Measurements from ENCODE around the gene CCDC192.

CCDC192 gene

DNA sequence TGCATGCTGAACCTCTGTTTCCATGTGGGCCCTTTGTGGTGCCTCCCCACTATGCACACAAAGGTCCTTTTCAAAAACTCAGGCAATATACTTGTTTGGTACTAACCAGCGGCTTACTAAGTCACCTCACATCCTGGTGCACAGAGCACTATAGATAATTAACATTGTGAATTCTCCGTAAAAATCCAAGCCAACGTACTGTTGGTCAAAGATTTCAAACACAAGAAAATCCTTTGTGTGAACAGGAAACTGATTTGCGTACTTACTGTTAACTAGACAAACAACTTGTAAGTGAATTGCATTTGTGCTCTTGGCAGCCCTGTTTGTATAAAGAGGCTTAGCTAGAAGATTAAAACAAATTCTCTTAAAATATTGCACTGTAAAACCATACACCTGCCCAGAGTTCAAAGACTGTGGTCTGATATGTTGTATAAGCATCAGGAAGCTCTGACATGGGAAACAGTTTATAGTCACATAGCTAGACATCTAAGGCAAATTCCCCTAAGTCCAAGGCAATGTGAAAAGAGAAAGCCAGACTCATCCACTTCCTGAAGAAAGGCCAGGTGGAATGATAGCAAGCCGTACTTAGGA is 255.3 kb downstream of the CCDC192 start:
- DNase-seq (ENCODE audit: low read depth): no peak

DNA sequence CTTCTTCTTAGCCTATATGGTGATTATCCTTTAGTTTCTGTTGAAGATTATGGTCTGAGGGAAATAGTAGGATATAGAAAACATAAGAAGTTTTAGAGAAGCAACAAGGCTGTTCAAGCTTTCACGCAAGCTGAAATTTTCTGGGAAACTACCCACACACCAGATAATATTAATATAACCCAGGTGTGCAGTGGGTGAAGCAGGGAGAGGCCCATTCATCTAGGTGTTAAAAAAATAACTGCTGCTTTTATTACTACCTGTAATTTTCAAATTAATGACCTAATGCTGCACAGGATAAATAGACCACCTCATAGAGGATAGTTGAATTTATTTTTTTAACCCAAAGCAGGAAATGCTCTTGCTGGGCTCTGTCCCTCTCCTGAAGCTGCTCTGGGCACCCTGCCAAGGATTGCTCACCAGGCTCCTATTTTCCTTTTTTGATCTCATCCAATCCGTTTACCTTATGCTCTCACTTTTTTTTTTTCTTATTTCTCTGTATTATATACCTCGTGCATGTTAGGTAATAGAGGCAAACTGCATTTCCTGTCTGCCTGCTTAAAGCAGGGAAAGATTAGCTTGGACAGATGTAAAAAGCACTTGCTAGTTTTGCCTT is 256.1 kb downstream of the CCDC192 start:
- no peak for DNase-seq (ENCODE audit: low read depth)

GRCh38 chr5:127960270-127960691 is 257.1 kb downstream of the CCDC192 start:
- no peak for DNase-seq (ENCODE audit: low read depth)

GRCh38 chr5:127961006-127961762 is 258.0 kb downstream of the CCDC192 start:
- no peak for DNase-seq (ENCODE audit: low read depth)

DNA sequence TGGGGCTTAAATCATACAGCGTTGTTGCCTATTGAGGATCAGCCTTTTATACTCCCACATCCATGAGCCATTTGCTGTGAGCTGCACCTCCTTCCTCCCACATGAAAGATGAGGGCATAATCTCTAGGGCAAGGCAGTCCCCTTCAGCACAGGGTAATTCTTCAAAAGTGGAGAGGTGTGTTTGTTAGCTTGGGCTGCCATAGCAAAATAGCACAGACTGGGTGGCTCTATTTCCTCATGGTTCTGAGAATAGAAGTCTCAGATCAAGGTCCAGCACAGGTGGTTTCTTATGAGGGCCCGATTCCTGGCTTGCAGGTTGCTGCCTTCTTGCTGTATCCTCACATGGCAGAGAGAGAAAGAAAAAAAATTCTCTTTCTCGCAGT is 258.6 kb downstream of the CCDC192 start:
- DNase-seq (ENCODE audit: low read depth): no peak

DNA sequence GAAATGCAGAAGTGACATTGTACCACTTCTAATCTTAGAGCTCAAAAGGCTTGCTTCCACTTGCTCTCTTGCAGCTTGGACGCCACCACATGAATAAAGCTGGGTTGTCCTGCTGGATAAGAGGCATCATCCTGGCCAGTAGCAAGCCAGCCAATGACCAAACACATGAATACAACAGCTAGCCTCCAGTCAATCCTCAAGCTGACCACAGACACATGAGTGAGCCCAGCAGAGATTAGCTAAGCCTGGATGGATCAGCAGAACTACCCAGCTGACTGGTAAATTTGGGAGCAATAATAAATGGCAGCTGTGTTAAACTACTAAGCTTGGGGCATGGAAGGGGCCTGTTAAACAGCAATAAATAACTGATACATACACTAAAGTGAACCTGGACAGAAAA is 259.3 kb downstream of the CCDC192 start:
- no peak for DNase-seq (ENCODE audit: low read depth)

DNA sequence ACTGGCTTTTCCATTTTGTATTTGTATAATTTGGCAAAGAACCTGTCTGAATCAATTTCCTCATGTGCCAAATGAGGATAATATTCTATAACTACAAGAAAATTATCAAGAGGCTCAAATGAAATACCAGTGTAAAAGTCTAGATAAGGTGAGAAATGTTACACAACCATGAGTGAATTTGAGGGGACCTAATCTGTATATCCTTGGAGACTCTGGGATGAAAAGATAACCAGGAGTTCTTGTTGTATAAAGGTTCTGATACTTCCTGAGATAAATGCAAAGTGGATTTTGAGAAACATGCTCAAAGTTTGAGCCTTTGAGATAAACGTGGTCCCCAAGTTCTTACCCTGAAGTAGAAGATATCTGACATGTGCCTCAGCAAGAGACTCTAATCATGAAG is 260.0 kb downstream of the CCDC192 start:
- DNase-seq (ENCODE audit: low read depth): no peak

DNA sequence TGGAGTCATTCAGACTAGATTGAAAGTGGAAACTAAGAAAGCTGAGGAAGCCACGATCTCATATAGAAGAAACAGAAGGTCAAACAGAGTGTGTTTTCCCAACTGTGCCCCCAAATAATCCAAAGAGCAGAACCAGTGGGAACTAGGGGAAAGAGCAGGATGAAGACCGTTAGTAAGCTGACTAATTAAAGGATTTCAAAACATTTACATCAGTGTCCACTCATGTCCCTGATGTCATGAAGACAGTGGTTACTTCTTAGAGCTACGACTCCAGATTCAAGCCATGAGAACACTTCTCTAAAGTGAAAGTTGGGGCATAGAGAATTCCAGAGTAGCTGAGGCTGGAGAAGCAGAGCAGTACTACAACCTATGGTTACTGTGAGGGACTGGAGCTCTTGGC is 260.7 kb downstream of the CCDC192 start:
- no peak for DNase-seq (ENCODE audit: low read depth)

- no peak for DNase-seq (ENCODE audit: low read depth)
Observed at GRCh38 chr5:127967323-127967982, 264.3 kb downstream of the CCDC192 start.

DNA sequence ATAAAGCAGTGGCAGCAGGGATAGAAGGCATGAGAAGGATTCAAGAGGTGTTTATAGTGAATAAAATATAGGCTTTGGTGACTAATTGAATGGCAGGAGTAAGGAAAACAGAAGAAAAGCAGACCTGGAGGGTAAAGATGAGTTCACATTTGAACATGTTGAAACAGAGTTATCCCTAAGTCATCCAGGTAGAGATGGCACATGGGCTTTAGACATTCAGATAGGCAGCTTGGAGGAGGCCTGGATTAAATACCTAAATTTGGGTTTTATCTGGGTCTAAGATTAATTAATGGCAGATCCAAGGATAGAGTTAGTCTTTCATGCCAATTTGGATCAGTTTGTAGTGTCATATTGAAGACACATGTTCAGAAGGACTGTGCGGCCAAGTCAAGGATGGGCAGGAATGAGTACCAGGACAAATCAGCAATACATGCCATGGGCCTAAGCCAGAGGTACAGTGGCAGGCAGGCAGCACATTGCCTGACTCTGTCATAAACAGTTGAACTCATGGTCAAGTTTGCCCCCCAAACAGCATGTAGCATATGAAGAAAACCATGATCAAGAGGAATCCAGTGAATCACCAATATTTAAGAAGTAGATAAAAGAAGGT is 264.9 kb downstream of the CCDC192 start:
- no peak for DNase-seq (ENCODE audit: low read depth)

- DNase-seq (ENCODE audit: low read depth): no peak
Observed at GRCh38 chr5:127969002-127969401, 265.8 kb downstream of the CCDC192 start.

GRCh38 chr5:127969651-127970050 is 266.5 kb downstream of the CCDC192 start:
- DNase-seq (ENCODE audit: low read depth): no peak

GRCh38 chr5:127970081-127970480 is 266.9 kb downstream of the CCDC192 start:
- no peak for DNase-seq (ENCODE audit: low read depth)

DNA sequence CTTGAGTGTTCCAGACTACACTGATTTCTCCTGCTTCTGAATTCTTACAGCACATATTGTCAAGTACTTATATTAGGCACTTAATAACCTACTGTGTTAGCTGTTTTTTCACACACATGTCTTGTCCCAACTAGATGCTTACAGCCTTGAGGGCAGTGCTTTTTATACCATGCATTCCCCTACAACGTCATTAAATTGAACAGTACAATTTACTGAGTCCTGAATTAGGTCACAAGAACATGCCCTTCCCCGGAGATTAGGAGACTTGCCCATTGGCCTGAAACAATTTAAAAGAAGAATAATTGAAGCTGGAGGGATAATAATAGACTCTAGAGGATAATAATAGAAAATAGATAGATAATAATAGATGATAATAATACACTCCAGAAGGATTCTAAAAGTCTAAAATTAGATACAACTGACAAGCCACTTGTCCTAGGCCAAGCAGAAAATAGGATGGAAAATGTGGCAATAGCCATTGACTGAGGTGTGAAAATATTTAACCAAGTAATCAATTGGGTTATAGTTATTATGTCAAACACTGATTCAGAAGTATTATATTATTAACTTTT is 267.7 kb downstream of the CCDC192 start:
- DNase-seq (ENCODE audit: low read depth): no peak

- DNase-seq (ENCODE audit: low read depth): no peak
Observed at GRCh38 chr5:127975961-127976360, 272.8 kb downstream of the CCDC192 start.

DNA sequence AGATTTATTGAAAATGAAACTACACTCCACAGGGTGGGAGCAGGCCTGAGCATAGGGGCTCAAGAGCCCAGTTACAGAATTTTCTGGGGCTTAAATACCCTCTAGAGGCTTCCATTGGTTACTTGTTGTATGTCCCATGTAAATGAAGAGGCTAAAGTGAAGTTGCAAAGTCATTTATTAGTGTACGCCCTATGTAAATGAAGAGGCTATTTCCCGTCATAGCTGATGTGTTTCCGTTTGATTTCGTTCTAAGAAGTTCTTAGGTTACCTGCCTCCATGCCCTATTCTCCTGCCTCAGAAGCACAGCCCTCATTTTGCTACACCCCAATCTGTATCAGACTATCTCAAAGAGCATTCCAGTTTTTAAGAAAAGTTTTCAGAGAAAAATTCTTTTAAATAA is 273.3 kb downstream of the CCDC192 start:
- DNase-seq (ENCODE audit: low read depth): no peak

- no peak for DNase-seq (ENCODE audit: low read depth)
Observed at GRCh38 chr5:127976991-127977717, 274.0 kb downstream of the CCDC192 start.

- DNase-seq (ENCODE audit: low read depth): no peak
Observed at GRCh38 chr5:127978738-127979300, 275.6 kb downstream of the CCDC192 start.

DNA sequence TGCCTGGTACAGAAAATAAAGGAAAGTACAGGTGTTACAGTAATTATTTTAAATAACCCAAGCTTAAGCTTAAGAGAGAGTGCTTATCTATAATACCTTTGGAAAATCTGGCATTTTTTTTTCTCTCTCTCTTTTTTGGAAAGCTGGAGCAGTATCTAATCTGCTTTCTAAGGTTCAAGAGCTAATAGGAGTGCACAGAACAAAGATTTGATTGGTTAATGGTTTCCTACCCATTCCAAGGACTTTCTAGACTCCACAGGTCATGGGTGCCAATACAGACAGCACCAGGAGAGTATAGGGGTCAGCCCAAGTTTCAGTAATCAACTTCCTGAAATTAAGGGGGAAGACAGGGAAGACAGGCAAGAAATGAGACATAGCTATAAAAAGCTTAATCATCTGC is 276.3 kb downstream of the CCDC192 start:
- no peak for DNase-seq (ENCODE audit: low read depth)

- DNase-seq (ENCODE audit: low read depth): no peak
Observed at GRCh38 chr5:127980843-127981242, 277.7 kb downstream of the CCDC192 start.

DNA sequence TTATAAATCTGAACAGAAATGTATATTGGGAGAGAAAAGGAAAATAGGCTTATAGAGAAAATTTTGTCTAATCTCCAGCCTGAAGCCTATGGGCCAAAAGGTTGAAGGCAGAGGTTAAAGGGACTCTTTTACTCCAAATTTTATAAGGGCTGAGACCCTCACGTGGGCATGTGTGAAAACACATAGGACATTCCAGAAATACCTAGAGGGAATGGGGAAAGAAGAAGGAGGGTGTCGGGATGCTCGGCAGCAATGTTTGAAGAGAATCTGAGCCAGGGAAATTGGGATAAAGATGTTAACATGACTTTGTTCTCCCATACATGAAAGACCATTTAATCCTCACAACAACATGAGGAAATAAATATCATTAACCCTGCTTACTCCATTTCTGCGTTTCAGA is 278.3 kb downstream of the CCDC192 start:
- no peak for DNase-seq (ENCODE audit: low read depth)

Measured in T-helper 22 cell (primary cell).